Endothelial cell (in vitro differentiated cells): ENCODE results near the gene TMIGD3. TPM values are rescaled to one million over a fixed set of nuclear protein-coding genes. Genes with fewer than 3 reads are reported as not detected.

Source experiments
- DNase-seq: peaks from one replicate; pipeline ENCODE4 v3.0.0; 2021; ENCODE audit warnings: low spot score
- H3K27ac Mint-ChIP-seq: one replicate; pipeline ENCODE4 v1.8.0; 2021; ENCODE audit warnings: mixed read lengths, inconsistent platforms; ENCODE audit not compliant: unreplicated experiment
- H3K27me3 Mint-ChIP-seq: one replicate; pipeline ENCODE4 v1.8.0; 2021; ENCODE audit warnings: mild to moderate bottlenecking, moderate library complexity, mixed read lengths, inconsistent platforms; ENCODE audit not compliant: unreplicated experiment
- H3K36me3 Mint-ChIP-seq: one replicate; pipeline ENCODE4 v1.8.0; 2021; ENCODE audit warnings: mild to moderate bottlenecking, low read depth, mixed read lengths, inconsistent platforms; ENCODE audit not compliant: unreplicated experiment
- H3K4me1 Mint-ChIP-seq: one replicate; pipeline ENCODE4 v1.8.0; 2021; ENCODE audit warnings: mild to moderate bottlenecking, mixed read lengths, inconsistent platforms; ENCODE audit not compliant: unreplicated experiment
- H3K4me3 Mint-ChIP-seq: one replicate; pipeline ENCODE4 v1.8.0; 2021; ENCODE audit warnings: mild to moderate bottlenecking, mixed read lengths, inconsistent platforms; ENCODE audit not compliant: unreplicated experiment
- H3K9me3 Mint-ChIP-seq: one replicate; pipeline ENCODE4 v1.8.0; 2021; ENCODE audit warnings: mixed read lengths, inconsistent platforms; ENCODE audit not compliant: unreplicated experiment
- CTCF ChIP-seq: fragments of 200-600 bp; sonication (generic); IDR thresholded peaks from one replicate; pipeline ENCODE4 v1.5.0; 2021; ENCODE audit warnings: antibody characterized with exemption; ENCODE audit not compliant: unreplicated experiment
- total RNA-seq: library from RNA; stranded (reverse); fragmentation: NEBNext Ultra II Directional; extraction: Animal tissue kit (Norgen Biotek cat#: 25700); gene quantifications from one replicate; pipeline ENCODE4 v1.2.1, GENCODE V29; 2021; ENCODE audit not compliant: unreplicated experiment

The TMIGD3 gene
- total RNA-seq, 1 donor from 2014 or later = 1.1 TPM

DNA sequence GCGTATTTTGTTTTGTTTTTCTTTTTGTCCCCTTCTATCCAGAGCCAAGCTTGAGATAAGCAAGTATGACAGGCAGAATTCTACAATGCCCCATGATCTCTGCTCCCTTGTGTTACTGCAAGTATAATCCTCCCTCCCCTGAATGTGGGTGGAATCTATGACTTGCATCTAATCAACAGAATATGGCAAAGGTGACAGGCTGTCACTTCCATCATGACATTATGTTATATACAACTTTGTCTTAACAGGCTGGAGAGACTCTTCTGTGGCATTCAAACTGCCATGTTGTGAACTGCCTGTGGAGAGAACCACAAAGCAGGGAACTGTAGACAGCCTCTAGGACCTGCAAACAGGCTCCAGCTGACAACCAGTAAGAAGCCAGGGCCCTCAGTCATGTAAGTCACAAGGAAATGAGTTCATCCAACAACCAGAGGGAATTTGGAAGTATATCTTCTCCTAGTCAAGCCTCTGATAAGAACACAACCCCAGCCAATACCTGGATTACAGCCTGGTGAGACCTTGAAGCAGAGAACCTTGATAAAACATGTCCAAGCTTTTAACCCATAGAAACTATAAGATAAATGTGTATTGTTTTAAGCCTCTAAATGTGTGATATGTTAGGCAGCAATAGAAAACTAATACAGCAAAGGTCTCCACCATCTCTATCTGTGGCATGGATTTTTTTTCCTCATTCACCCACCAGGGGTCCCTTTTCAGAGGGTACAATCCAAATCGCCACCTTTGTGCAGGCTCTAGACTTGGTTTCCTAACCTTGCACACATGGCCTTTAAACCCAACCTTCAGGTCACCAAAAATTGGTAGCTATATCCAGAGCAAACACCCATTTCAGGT lies 35.3 kb downstream of the TMIGD3 start:
- H3K4me1 Mint-ChIP-seq = no peaks in the 10 kb centered on the region

GRCh38 chr1:111466480-111466879 lies 37.0 kb downstream of the TMIGD3 start:
- DNase-seq = no peak
- H3K36me3 Mint-ChIP-seq = no peaks in the 10 kb centered on the region
- no peaks in the 10 kb centered on the region for H3K9me3 Mint-ChIP-seq
- H3K4me1 Mint-ChIP-seq = no peaks in the 10 kb centered on the region
- no peak overlapping the region for H3K4me3 Mint-ChIP-seq
- TF ChIP-seq CTCF = no peak
- no peak overlapping the region for H3K27ac Mint-ChIP-seq
- peaks cover 1% of the 10 kb centered on the region for H3K27me3 Mint-ChIP-seq

More for the DNA sequence above, 35.3 kb downstream of the TMIGD3 start:
- H3K27ac Mint-ChIP-seq = no peak overlapping the region
- no peak for DNase-seq
- peaks cover 1% of the 10 kb centered on the region for H3K27me3 Mint-ChIP-seq
- H3K4me3 Mint-ChIP-seq = no peak overlapping the region
- H3K36me3 Mint-ChIP-seq = no peaks in the 10 kb centered on the region
- no peaks in the 10 kb centered on the region for H3K9me3 Mint-ChIP-seq
- no peak for TF ChIP-seq CTCF

DNA sequence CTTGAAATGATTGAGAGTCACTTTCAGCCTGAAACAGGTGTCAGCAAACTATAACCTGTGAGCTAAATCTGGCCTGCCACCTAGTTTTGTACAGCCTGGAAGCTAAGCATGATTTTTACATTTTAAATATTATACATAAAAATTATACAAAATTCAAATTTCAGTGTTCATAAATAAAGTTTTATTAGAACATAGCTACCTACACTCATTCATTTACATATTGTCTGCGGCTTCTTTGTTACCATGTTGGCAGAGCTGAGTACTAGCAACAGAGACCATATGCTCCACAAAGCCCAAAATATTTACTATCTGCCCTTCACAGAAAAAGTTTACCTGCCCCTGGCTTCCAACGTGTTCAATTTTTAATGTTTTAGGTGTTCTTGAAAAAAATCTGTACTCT lies 37.7 kb downstream of the TMIGD3 start:
- no peaks in the 10 kb centered on the region for H3K9me3 Mint-ChIP-seq
- H3K36me3 Mint-ChIP-seq = no peaks in the 10 kb centered on the region
- DNase-seq = no peak
- no peak overlapping the region for H3K27ac Mint-ChIP-seq
- no peak overlapping the region for H3K4me3 Mint-ChIP-seq
- TF ChIP-seq CTCF = no peak
- H3K4me1 Mint-ChIP-seq = no peaks in the 10 kb centered on the region
- H3K27me3 Mint-ChIP-seq = peaks cover 1% of the 10 kb centered on the region

DNA sequence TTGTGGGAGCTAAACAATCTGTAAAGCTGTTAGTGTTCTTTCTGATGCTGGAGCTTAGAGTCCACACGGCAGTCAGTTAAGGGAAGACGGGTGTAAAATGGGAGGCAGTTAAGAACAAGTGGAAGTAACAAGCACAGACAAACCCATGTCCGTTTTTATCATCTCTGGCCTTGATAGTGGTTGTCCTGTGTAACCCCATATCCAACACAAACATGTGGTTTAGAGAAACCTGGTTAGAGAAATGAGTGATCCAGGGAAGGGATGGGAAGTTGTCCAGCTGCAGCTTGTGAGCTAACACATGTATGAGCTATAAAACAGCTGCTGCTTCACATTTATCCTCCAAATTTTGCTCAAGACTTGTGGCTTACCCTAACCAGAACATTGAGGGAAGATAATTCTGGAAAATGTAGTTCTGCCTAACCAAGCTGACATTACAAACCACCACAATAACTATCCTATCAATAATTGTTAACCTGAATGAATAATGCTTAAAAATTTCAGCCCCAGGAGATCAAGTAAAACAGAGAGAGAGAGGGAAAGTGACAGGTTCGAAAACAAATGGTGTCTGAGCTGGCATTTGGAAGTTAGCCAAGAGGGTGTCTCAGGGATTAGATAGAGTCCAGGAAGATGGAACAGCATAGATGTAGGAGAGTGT lies 40.3 kb downstream of the TMIGD3 start:
- Mint-ChIP-seq H3K9me3 (no peaks in the 10 kb centered on the region), H3K36me3 (peaks cover 7% of the 10 kb centered on the region), H3K27ac (no peak overlapping the region), H3K27me3 (peaks cover 1% of the 10 kb centered on the region), H3K4me3 (no peak overlapping the region), H3K4me1 (no peaks in the 10 kb centered on the region)
- no peak for TF ChIP-seq CTCF
- no peak for DNase-seq

DNA sequence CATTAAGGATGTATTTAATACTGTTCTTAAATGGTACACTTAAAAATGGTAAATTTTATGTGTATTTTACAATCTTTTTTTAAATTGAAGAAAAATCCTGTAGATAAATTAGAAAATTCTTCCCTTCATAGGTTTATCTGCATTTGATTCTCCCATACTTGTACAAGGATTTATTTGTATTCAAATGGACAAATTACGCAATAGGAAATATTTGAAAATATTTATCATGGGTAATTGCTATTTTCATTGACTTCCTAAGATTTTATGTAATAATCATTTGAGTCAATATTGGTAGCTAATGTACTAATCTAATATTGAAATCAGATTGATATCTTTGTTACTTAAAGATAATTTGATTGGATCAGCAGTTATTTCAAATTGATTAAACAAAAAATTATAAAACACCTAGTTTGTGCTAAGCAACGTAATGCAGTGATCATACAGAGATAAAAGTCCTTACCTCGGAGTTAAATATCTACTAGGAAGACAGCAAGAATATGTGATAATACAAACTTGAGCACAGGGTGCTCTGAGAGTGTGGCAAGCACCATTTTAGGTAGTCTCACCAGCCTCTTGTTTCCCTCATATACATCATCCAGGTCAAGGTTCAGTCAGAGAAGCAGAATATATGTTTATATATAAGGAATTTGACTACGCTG lies 40.9 kb downstream of the TMIGD3 start:
- Mint-ChIP-seq H3K36me3 (peaks cover 9% of the 10 kb centered on the region), H3K9me3 (no peaks in the 10 kb centered on the region), H3K27me3 (peaks cover 1% of the 10 kb centered on the region), H3K27ac (no peak overlapping the region), H3K4me3 (no peak overlapping the region), H3K4me1 (no peaks in the 10 kb centered on the region)
- no peak for DNase-seq
- no peak for TF ChIP-seq CTCF
